Activated CD4-positive, alpha-beta T cell treated with anti-CD3 and anti-CD28 coated beads, Interleukin-2, amount 50 U/mL, for 48 hours (primary cell): ENCODE data around the gene SMAD4.

ENCODE experiments used
- DNase-seq, 2 experiments: peaks; one replicate each; pipeline ENCODE4 v3.0.0-alpha.2; 2020

SMAD4 gene

GRCh38 chr18:51021226-51021965 is 8.6 kb upstream of the SMAD4 start:
- DNase-seq, result no peak

- DNase-seq, result no peak
Measured at GRCh38 chr18:51025512-51025911, 4.5 kb upstream of the SMAD4 start.

GRCh38 chr18:51028201-51028805 is 1.7 kb upstream of the SMAD4 start:
- peak; percentile 6 to 24 for DNase-seq

- no peak for DNase-seq
Measured at GRCh38 chr18:51029378-51029693, 677 bp upstream of the SMAD4 start.

- DNase-seq, result peak; percentile 66 to 67
Measured at GRCh38 chr18:51030537-51031258, 685 bp downstream of the SMAD4 start.

GRCh38 chr18:51032193-51032592 is 2.2 kb downstream of the SMAD4 start:
- DNase-seq, result no peak

GRCh38 chr18:51037230-51037629 is 7.2 kb downstream of the SMAD4 start:
- no peak for DNase-seq

- no peak for DNase-seq
Measured at GRCh38 chr18:51038110-51038509, 8.1 kb downstream of the SMAD4 start.

GRCh38 chr18:51039138-51040112 is 9.4 kb downstream of the SMAD4 start:
- DNase-seq, result no peak

GRCh38 chr18:51041677-51042352 is 11.8 kb downstream of the SMAD4 start:
- no peak for DNase-seq

- DNase-seq, result no peak
Measured at GRCh38 chr18:51044928-51045585, 15.0 kb downstream of the SMAD4 start.

GRCh38 chr18:51048190-51048589 is 18.2 kb downstream of the SMAD4 start:
- DNase-seq, result no peak

- DNase-seq, result no peak
Measured at GRCh38 chr18:51049137-51049536, 19.1 kb downstream of the SMAD4 start.

GRCh38 chr18:51051105-51051712 is 21.2 kb downstream of the SMAD4 start:
- DNase-seq, result no peak

GRCh38 chr18:51053814-51054213 is 23.8 kb downstream of the SMAD4 start:
- no peak for DNase-seq

GRCh38 chr18:51054764-51055163 is 24.8 kb downstream of the SMAD4 start:
- no peak for DNase-seq

GRCh38 chr18:51059969-51060368 is 30.0 kb downstream of the SMAD4 start:
- no peak for DNase-seq

GRCh38 chr18:51064256-51064655 is 34.2 kb downstream of the SMAD4 start:
- no peak for DNase-seq

- no peak for DNase-seq
Measured at GRCh38 chr18:51066273-51066672, 36.3 kb downstream of the SMAD4 start.

- no peak for DNase-seq
Measured at GRCh38 chr18:51068105-51068504, 38.1 kb downstream of the SMAD4 start.

GRCh38 chr18:51069885-51070284 is 39.9 kb downstream of the SMAD4 start:
- DNase-seq, result no peak
